ENCODE data around the gene CDK5R1.

Gene CDK5R1

DNA sequence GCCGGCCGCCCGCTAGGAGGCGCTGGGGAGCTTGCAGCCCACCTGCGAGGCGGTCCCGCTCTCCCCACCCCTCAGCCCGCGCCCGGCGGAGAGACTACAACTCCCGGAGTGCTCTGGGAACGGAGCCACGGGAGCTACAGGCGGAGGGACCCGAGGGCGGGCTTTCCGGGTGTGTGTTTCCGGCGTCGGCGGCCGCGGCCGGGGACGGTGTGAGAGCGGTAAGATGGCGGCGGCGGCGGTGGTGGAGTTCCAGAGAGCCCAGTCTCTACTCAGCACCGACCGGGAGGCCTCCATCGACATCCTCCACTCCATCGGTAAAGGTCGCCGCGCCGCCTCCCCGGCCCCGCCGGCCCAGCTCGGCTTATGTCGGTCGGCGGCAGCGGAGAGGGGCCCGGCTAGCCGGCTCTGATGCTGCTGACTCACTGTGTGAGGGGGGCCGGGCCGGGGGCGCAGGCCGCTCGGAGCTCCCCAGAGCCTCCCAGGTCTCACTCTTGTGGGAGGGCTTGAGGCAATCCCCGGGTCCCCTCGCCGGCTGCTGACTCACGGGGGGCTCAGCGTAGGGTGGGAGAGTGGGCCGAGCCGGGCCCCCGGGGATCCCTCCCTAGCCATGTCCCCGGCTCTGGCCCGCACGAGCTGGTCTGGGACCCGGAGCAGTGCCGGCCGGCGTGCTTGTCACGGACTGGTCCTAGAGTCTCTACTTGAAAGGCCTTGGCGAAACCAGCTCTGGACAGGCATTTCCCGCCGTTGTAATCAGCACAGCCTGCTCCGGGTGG is 42.3 kb upstream of the CDK5R1 start, which contains the start of gene PSMD11:
Gene PSMD11 (plus strand): TSS at position 210 of the 773 bp plus-strand sequence. CDS start 14 bp downstream, at position 224.
- Histone ChIP-seq H3K27ac (ENCODE audit: poor library complexity, severe bottlenecking) (peak within 1 kb of the TSS; percentile 78), H3K4me3 (ENCODE audit: severe bottlenecking) (peak within 1 kb of the TSS; percentile 95), H3K4me1 (ENCODE audit: insufficient read depth, poor library complexity, severe bottlenecking) (peaks cover 7% of the 10 kb centered on the region), H3K9me3 (ENCODE audit: severe bottlenecking) (no peaks in the 10 kb centered on the region), H3K36me3 (ENCODE audit: low read depth) (peaks cover 33% of the 10 kb centered on the region), H3K27me3 (ENCODE audit: insufficient read depth, poor library complexity, severe bottlenecking) (no peaks in the 10 kb centered on the region)
- ATAC-seq (ENCODE audit: low read depth), result peak; percentile 96
- TF ChIP-seq CTCF (IDR thresholded peaks at IDR 0.05; ENCODE audit: poor library complexity, severe bottlenecking), result peak; percentile 94
- DNase-seq (ENCODE audit: low spot score), result peak; percentile 97

- H3K9me3 ChIP-seq (ENCODE audit: severe bottlenecking), result no peaks in the 10 kb centered on the region
- DNase-seq (ENCODE audit: low spot score), result no peak
- peaks cover 7% of the 10 kb centered on the region for H3K4me1 ChIP-seq (ENCODE audit: insufficient read depth, poor library complexity, severe bottlenecking)
- peak; percentile 76 for ATAC-seq (ENCODE audit: low read depth)
- H3K36me3 ChIP-seq (ENCODE audit: low read depth), result peaks cover 38% of the 10 kb centered on the region
- peak overlapping the region; percentile 78 for H3K27ac ChIP-seq (ENCODE audit: poor library complexity, severe bottlenecking)
- peak overlapping the region; percentile 95 for H3K4me3 ChIP-seq (ENCODE audit: severe bottlenecking)
- no peak for TF ChIP-seq CTCF (IDR thresholded peaks at IDR 0.05; ENCODE audit: poor library complexity, severe bottlenecking)
- no peaks in the 10 kb centered on the region for H3K27me3 ChIP-seq (ENCODE audit: insufficient read depth, poor library complexity, severe bottlenecking)
Observed at GRCh38 chr17:32445074-32445415, 41.7 kb upstream of the CDK5R1 start.

DNA sequence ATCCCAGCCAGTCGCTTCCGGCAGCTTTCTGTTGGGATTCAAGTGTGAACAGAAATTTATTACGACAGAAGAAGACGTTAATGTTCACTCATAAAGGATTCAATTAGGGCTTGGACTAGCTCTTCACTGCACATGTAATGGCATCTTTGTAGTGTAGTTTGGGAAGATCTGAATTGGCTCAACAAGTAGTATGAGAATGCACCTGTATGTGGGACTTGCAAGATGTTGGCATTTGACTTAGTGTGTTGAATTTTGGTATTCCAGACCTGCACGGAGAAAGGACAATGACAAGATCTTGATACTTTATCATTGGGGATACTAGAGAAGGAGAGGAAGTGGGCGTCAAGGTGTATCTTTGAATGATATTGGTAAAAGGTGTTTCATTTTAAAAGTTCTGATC is 41.3 kb upstream of the CDK5R1 start:
- H3K27ac ChIP-seq (ENCODE audit: poor library complexity, severe bottlenecking), result peak overlapping the region; percentile 78
- H3K36me3 ChIP-seq (ENCODE audit: low read depth), result peaks cover 42% of the 10 kb centered on the region
- DNase-seq (ENCODE audit: low spot score), result no peak
- ATAC-seq (ENCODE audit: low read depth), result no peak
- H3K4me1 ChIP-seq (ENCODE audit: insufficient read depth, poor library complexity, severe bottlenecking), result peaks cover 7% of the 10 kb centered on the region
- peak overlapping the region; percentile 95 for H3K4me3 ChIP-seq (ENCODE audit: severe bottlenecking)
- H3K9me3 ChIP-seq (ENCODE audit: severe bottlenecking), result no peaks in the 10 kb centered on the region
- H3K27me3 ChIP-seq (ENCODE audit: insufficient read depth, poor library complexity, severe bottlenecking), result no peaks in the 10 kb centered on the region
- no peak for TF ChIP-seq CTCF (IDR thresholded peaks at IDR 0.05; ENCODE audit: poor library complexity, severe bottlenecking)

DNA sequence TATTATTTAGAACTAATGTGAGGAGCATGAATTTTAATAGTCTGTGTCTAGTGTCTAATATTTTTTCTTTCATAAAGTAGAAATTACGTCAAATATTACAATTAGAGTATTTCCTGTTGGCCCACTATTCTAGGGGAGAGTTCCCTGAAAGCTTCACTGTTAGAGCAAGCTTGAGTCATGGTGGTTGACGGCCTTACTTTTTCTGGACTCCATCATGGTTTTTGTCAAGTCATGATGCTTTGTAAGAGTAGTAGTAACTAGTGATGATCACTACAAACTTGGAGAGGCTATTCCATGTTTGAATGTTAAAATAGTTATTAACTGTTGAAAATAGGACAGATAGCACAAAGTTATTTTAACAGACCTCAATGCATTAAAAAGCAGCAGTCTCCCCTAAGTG is 40.8 kb upstream of the CDK5R1 start:
- no peak overlapping the region for H3K4me3 ChIP-seq (ENCODE audit: severe bottlenecking)
- no peaks in the 10 kb centered on the region for H3K9me3 ChIP-seq (ENCODE audit: severe bottlenecking)
- H3K36me3 ChIP-seq (ENCODE audit: low read depth), result peaks cover 46% of the 10 kb centered on the region
- DNase-seq (ENCODE audit: low spot score) (no peak), ATAC-seq (ENCODE audit: low read depth) (no peak)
- no peaks in the 10 kb centered on the region for H3K27me3 ChIP-seq (ENCODE audit: insufficient read depth, poor library complexity, severe bottlenecking)
- H3K27ac ChIP-seq (ENCODE audit: poor library complexity, severe bottlenecking), result no peak overlapping the region
- H3K4me1 ChIP-seq (ENCODE audit: insufficient read depth, poor library complexity, severe bottlenecking), result peaks cover 7% of the 10 kb centered on the region
- no peak for TF ChIP-seq CTCF (IDR thresholded peaks at IDR 0.05; ENCODE audit: poor library complexity, severe bottlenecking)

GRCh38 chr17:32446949-32447348 is 39.8 kb upstream of the CDK5R1 start:
- Histone ChIP-seq H3K27me3 (ENCODE audit: insufficient read depth, poor library complexity, severe bottlenecking) (no peaks in the 10 kb centered on the region), H3K4me3 (ENCODE audit: severe bottlenecking) (no peak overlapping the region), H3K9me3 (ENCODE audit: severe bottlenecking) (no peaks in the 10 kb centered on the region), H3K36me3 (ENCODE audit: low read depth) (peaks cover 56% of the 10 kb centered on the region), H3K4me1 (ENCODE audit: insufficient read depth, poor library complexity, severe bottlenecking) (peaks cover 7% of the 10 kb centered on the region), H3K27ac (ENCODE audit: poor library complexity, severe bottlenecking) (no peak overlapping the region)
- no peak for TF ChIP-seq CTCF (IDR thresholded peaks at IDR 0.05; ENCODE audit: poor library complexity, severe bottlenecking)
- ATAC-seq (ENCODE audit: low read depth) (no peak), DNase-seq (ENCODE audit: low spot score) (no peak)
